GM23338 (cell line): ENCODE measurements around the gene CHMP4B. TPM values are rescaled to one million over a fixed set of nuclear protein-coding genes. Genes with fewer than 3 reads are reported as not detected.

Source experiments
- CREB1 ChIP-seq: fragments of 250-450 bp; sonication (Bioruptor Pico); IDR thresholded peaks from 2 replicates; pipeline ENCODE4 v1.5.0; 2020; ENCODE audit warnings: low read depth, mild to moderate bottlenecking, moderate library complexity
- EZH2phosphoT487 ChIP-seq: fragments of 200-600 bp; sonication (generic); IDR thresholded peaks from one replicate; pipeline ENCODE4 v1.8.1; 2018; ENCODE audit warnings: antibody characterized with exemption; ENCODE audit not compliant: unreplicated experiment
- NANOG ChIP-seq: IDR thresholded peaks from 2 replicates; pipeline ENCODE4 v1.6.1; 2016; ENCODE audit warnings: antibody characterized with exemption, borderline replicate concordance
- POLR2AphosphoS5 ChIP-seq: IDR thresholded peaks from 2 replicates; pipeline ENCODE4 v1.6.1; 2016; ENCODE audit warnings: antibody characterized with exemption, low read depth
- STAT1 ChIP-seq: IDR thresholded peaks from one replicate; pipeline ENCODE4 v1.6.1; 2016; ENCODE audit warnings: antibody characterized with exemption; ENCODE audit not compliant: unreplicated experiment
- ZNF114 ChIP-seq: fragments of 250-450 bp; sonication (Bioruptor Pico); IDR thresholded peaks from 2 replicates; pipeline ENCODE4 v1.5.0; 2020; ENCODE audit warnings: mild to moderate bottlenecking, moderate library complexity
- ZNF331 ChIP-seq: fragments of 250-450 bp; sonication (Bioruptor Pico); IDR thresholded peaks from 2 replicates; pipeline ENCODE4 v1.5.0; 2020; ENCODE audit warnings: low read depth, mild to moderate bottlenecking, moderate library complexity
- polyA plus RNA-seq: library from polyadenylated mRNA; unstranded; fragments of >200 nt; fragmentation: Nextera tagmentation; extraction: Ambion mirVana; gene quantifications from 2 replicates; pipeline ENCODE4 v1.2.1, GENCODE V29; 2016
- total RNA-seq: library from RNA; depleted of rRNA; stranded (reverse); fragments of >200 nt; shearing (Covaris generic); gene quantifications from 2 replicates; pipeline ENCODE4 v1.2.3, GENCODE V29; 2014
- TF ChIP-seq, protein P1 (sequence below): fragments of 250-450 bp; sonication (Bioruptor Pico); IDR thresholded peaks from 2 replicates; pipeline ENCODE4 v1.5.0; 2020; ENCODE audit warnings: mild to moderate bottlenecking, moderate library complexity
- TF ChIP-seq, protein P2 (sequence below), 2 experiments: fragments of 200-600 bp in 1 of 2; sonication (generic) in 1 of 2; conservative IDR thresholded peaks; 2 replicates each; pipeline versions ENCODE4 v1.5.1 to v1.6.1; 2016 to 2017; ENCODE audit warnings: antibody characterized with exemption in 2 of 2, low read depth in 2 of 2, mild to moderate bottlenecking in 2 of 2, moderate library complexity in 1 of 2

CHMP4B gene
- total and polyA plus RNA-seq, 2 experiments from 2014 or later: 14.5 to 49.3 TPM

DNA sequence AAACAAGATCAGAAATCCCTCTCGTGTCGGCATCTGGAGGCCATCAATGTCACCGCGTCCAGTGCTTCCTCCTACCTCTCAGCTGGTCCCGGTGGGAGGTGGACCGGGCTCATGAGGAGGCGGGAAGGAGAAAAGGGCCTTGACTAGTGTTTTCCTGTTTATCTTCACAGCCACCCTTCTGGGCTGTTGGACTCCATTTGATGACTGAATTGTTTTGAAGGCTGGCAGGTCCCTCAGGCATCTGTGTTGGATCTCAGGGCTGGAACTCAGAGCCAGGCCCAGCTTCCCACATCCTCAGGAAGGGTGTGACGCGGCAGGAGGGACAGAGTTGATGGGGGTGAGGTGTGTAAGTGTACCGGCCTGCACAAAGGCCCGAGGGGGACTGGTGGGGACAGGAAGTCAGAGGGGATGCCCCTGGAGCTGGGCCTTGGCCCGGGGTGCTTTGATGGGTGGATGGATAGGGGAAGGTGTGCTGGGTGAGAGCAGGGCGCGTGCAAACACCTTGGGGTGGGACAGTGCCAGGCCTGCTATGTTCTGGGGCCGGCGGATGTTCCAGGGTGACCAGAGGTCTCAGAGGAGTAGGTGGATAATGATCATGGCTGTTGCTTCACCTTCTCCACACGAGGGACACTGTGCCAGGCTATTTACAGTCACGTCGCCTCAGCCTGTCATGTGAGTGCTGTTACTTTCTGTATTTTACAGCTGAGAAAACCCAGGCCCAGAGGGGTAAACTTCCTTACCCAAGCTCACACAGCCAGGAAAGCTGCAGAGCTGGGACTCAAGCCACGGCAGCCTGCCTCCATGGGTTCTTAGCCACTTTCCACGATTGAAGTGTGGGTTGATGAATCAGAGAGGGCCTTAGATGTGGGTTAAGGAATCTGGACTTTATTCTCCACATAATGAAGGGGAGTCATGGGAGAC lies 17.9 kb upstream of the CHMP4B start (continued):
- TF ChIP-seq, protein P1, sequence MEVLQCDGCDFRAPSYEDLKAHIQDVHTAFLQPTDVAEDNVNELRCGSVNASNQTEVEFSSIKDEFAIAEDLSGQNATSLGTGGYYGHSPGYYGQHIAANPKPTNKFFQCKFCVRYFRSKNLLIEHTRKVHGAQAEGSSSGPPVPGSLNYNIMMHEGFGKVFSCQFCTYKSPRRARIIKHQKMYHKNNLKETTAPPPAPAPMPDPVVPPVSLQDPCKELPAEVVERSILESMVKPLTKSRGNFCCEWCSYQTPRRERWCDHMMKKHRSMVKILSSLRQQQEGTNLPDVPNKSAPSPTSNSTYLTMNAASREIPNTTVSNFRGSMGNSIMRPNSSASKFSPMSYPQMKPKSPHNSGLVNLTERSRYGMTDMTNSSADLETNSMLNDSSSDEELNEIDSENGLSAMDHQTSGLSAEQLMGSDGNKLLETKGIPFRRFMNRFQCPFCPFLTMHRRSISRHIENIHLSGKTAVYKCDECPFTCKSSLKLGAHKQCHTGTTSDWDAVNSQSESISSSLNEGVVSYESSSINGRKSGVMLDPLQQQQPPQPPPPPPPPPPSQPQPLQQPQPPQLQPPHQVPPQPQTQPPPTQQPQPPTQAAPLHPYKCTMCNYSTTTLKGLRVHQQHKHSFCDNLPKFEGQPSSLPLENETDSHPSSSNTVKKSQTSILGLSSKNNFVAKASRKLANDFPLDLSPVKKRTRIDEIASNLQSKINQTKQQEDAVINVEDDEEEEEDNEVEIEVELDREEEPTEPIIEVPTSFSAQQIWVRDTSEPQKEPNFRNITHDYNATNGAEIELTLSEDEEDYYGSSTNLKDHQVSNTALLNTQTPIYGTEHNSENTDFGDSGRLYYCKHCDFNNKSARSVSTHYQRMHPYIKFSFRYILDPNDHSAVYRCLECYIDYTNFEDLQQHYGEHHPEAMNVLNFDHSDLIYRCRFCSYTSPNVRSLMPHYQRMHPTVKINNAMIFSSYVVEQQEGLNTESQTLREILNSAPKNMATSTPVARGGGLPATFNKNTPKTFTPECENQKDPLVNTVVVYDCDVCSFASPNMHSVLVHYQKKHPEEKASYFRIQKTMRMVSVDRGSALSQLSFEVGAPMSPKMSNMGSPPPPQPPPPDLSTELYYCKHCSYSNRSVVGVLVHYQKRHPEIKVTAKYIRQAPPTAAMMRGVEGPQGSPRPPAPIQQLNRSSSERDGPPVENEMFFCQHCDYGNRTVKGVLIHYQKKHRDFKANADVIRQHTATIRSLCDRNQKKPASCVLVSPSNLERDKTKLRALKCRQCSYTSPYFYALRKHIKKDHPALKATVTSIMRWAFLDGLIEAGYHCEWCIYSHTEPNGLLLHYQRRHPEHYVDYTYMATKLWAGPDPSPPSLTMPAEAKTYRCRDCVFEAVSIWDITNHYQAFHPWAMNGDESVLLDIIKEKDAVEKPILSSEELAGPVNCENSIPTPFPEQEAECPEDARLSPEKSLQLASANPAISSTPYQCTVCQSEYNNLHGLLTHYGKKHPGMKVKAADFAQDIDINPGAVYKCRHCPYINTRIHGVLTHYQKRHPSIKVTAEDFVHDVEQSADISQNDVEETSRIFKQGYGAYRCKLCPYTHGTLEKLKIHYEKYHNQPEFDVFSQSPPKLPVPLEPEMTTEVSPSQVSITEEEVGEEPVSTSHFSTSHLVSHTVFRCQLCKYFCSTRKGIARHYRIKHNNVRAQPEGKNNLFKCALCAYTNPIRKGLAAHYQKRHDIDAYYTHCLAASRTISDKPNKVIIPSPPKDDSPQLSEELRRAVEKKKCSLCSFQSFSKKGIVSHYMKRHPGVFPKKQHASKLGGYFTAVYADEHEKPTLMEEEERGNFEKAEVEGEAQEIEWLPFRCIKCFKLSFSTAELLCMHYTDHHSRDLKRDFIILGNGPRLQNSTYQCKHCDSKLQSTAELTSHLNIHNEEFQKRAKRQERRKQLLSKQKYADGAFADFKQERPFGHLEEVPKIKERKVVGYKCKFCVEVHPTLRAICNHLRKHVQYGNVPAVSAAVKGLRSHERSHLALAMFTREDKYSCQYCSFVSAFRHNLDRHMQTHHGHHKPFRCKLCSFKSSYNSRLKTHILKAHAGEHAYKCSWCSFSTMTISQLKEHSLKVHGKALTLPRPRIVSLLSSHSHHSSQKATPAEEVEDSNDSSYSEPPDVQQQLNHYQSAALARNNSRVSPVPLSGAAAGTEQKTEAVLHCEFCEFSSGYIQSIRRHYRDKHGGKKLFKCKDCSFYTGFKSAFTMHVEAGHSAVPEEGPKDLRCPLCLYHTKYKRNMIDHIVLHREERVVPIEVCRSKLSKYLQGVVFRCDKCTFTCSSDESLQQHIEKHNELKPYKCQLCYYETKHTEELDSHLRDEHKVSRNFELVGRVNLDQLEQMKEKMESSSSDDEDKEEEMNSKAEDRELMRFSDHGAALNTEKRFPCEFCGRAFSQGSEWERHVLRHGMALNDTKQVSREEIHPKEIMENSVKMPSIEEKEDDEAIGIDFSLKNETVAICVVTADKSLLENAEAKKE (CRISPR knock-in tag): no peak
- TF ChIP-seq NANOG (no peak), ZNF331 (CRISPR knock-in tag) (no peak), POLR2AphosphoS5 (no peak), CREB1 (no peak), EZH2phosphoT487 (no peak), STAT1 (no peak), ZNF114 (CRISPR knock-in tag) (no peak)
- TF ChIP-seq, protein P2, sequence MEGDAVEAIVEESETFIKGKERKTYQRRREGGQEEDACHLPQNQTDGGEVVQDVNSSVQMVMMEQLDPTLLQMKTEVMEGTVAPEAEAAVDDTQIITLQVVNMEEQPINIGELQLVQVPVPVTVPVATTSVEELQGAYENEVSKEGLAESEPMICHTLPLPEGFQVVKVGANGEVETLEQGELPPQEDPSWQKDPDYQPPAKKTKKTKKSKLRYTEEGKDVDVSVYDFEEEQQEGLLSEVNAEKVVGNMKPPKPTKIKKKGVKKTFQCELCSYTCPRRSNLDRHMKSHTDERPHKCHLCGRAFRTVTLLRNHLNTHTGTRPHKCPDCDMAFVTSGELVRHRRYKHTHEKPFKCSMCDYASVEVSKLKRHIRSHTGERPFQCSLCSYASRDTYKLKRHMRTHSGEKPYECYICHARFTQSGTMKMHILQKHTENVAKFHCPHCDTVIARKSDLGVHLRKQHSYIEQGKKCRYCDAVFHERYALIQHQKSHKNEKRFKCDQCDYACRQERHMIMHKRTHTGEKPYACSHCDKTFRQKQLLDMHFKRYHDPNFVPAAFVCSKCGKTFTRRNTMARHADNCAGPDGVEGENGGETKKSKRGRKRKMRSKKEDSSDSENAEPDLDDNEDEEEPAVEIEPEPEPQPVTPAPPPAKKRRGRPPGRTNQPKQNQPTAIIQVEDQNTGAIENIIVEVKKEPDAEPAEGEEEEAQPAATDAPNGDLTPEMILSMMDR (conservative IDR thresholded peaks at IDR 0.05; ENCODE audit: low read depth in 2 of 2): no peak
